GM23338 (cell line): ENCODE data around the gene KRTAP9-9. TPM values are rescaled to one million over a fixed set of nuclear protein-coding genes. Genes with fewer than 3 reads are reported as not detected.

ENCODE experiments used
- ATAC-seq: fragments of 200-7000 bp; cut with Tn5 transposase; 3 replicates; pipeline ENCODE4 v1.9.1; 2020
- DNase-seq: peaks from one replicate; pipeline ENCODE4 v3.0.0-alpha.2; 2015; ENCODE audit warnings: low spot score
- H2AFZ ChIP-seq: fragments of 200-600 bp; sonication (generic); 2 replicates; pipeline ENCODE4 v1.8.0; 2016; ENCODE audit warnings: antibody characterized with exemption, mild to moderate bottlenecking, moderate library complexity
- H3F3A ChIP-seq: fragments of 200-600 bp; sonication (generic); replicated peaks from 2 replicates; pipeline ENCODE4 v1.8.0; 2017; ENCODE audit warnings: antibody characterized with exemption, mixed run types, low read depth
- H3K27ac ChIP-seq: fragments of 200-600 bp; sonication (generic); 2 replicates; pipeline ENCODE4 v1.6.1; 2016; ENCODE audit warnings: low read depth
- H3K27me3 ChIP-seq: fragments of 200-600 bp; sonication (generic); 2 replicates; pipeline ENCODE4 v1.8.0; 2016; ENCODE audit warnings: mild to moderate bottlenecking, mixed run types, moderate library complexity; ENCODE audit not compliant: insufficient read depth
- H3K36me3 ChIP-seq: fragments of 200-600 bp; sonication (generic); 2 replicates; pipeline ENCODE4 v1.8.0; 2016; ENCODE audit warnings: mild to moderate bottlenecking; ENCODE audit not compliant: insufficient read depth
- H3K4me1 ChIP-seq: fragments of 200-600 bp; sonication (generic); 2 replicates; pipeline ENCODE4 v1.8.0; 2016; ENCODE audit warnings: mild to moderate bottlenecking, moderate library complexity; ENCODE audit not compliant: insufficient read depth
- H3K4me2 ChIP-seq: fragments of 200-600 bp; sonication (generic); 2 replicates; pipeline ENCODE4 v1.7.1; 2017; ENCODE audit warnings: mixed run types
- H3K4me3 ChIP-seq: fragments of 200-600 bp; sonication (generic); 2 replicates; pipeline ENCODE4 v1.6.1; 2016; ENCODE audit warnings: mixed run types
- H3K79me2 ChIP-seq: fragments of 200-600 bp; sonication (generic); replicated peaks from 2 replicates; pipeline ENCODE4 v1.8.0; 2017; ENCODE audit warnings: mild to moderate bottlenecking; ENCODE audit not compliant: insufficient read depth
- H3K9me2 ChIP-seq: fragments of 200-600 bp; sonication (generic); 2 replicates; pipeline ENCODE4 v1.8.0; 2017; ENCODE audit not compliant: insufficient read depth
- H4K20me1 ChIP-seq: fragments of 200-600 bp; sonication (generic); replicated peaks from 2 replicates; pipeline ENCODE4 v1.8.0; 2017; ENCODE audit warnings: mild to moderate bottlenecking; ENCODE audit not compliant: insufficient read depth
- H3K27ac Mint-ChIP-seq: 2 replicates; pipeline ENCODE4 v1.8.0; 2020; ENCODE audit warnings: inconsistent platforms, mild to moderate bottlenecking, moderate library complexity, mixed read lengths
- H3K27me3 Mint-ChIP-seq: 3 replicates; pipeline ENCODE4 v1.8.0; 2022; ENCODE audit warnings: low read depth, mild to moderate bottlenecking, moderate library complexity, mixed read lengths, inconsistent platforms; ENCODE audit not compliant: insufficient read depth, poor library complexity
- H3K36me3 Mint-ChIP-seq: 3 replicates; pipeline ENCODE4 v1.8.0; 2021; ENCODE audit warnings: low read depth, mild to moderate bottlenecking, inconsistent platforms, moderate library complexity, mixed read lengths
- H3K4me1 Mint-ChIP-seq: 3 replicates; pipeline ENCODE4 v1.8.0; 2020; ENCODE audit warnings: mild to moderate bottlenecking, inconsistent platforms, mixed read lengths
- H3K4me3 Mint-ChIP-seq: 3 replicates; pipeline ENCODE4 v1.8.0; 2021; ENCODE audit warnings: moderate library complexity, mild to moderate bottlenecking, inconsistent platforms, mixed read lengths
- H3K9me3 Mint-ChIP-seq: 3 replicates; pipeline ENCODE4 v1.8.0; 2020; ENCODE audit warnings: moderate library complexity, mild to moderate bottlenecking, inconsistent platforms, mixed read lengths
- POLR2AphosphoS5 ChIP-seq: IDR thresholded peaks from 2 replicates; pipeline ENCODE4 v1.6.1; 2016; ENCODE audit warnings: antibody characterized with exemption, low read depth
- STAT1 ChIP-seq: IDR thresholded peaks from one replicate; pipeline ENCODE4 v1.6.1; 2016; ENCODE audit warnings: antibody characterized with exemption; ENCODE audit not compliant: unreplicated experiment
- ZNF114 ChIP-seq: fragments of 250-450 bp; sonication (Bioruptor Pico); IDR thresholded peaks from 2 replicates; pipeline ENCODE4 v1.5.0; 2020; ENCODE audit warnings: mild to moderate bottlenecking, moderate library complexity
- ZNF331 ChIP-seq: fragments of 250-450 bp; sonication (Bioruptor Pico); IDR thresholded peaks from 2 replicates; pipeline ENCODE4 v1.5.0; 2020; ENCODE audit warnings: low read depth, mild to moderate bottlenecking, moderate library complexity
- polyA plus RNA-seq: library from polyadenylated mRNA; unstranded; fragments of >200 nt; fragmentation: Nextera tagmentation; extraction: Ambion mirVana; gene quantifications from 2 replicates; pipeline ENCODE4 v1.2.1, GENCODE V29; 2016
- total RNA-seq: library from RNA; depleted of rRNA; stranded (reverse); fragments of >200 nt; shearing (Covaris generic); gene quantifications from 2 replicates; pipeline ENCODE4 v1.2.3, GENCODE V29; 2014
- TF ChIP-seq, protein P1 (sequence below): fragments of 250-450 bp; sonication (Bioruptor Pico); IDR thresholded peaks from 2 replicates; pipeline ENCODE4 v1.5.0; 2020; ENCODE audit warnings: mild to moderate bottlenecking, moderate library complexity
- TF ChIP-seq, protein P2 (sequence below): IDR thresholded peaks from 2 replicates; pipeline ENCODE4 v1.6.1; 2016; ENCODE audit warnings: antibody characterized with exemption
- TF ChIP-seq, protein P3 (sequence below), 2 experiments: fragments of 200-600 bp in 1 of 2; sonication (generic) in 1 of 2; conservative IDR thresholded peaks; 2 replicates each; pipeline versions ENCODE4 v1.5.1 to v1.6.1; 2016 to 2017; ENCODE audit warnings: antibody characterized with exemption in 2 of 2, low read depth in 2 of 2, mild to moderate bottlenecking in 2 of 2, moderate library complexity in 1 of 2
- TF ChIP-seq, protein P4 (sequence below): IDR thresholded peaks from one replicate; pipeline ENCODE4 v1.6.1; 2018; ENCODE audit warnings: antibody characterized with exemption; ENCODE audit not compliant: unreplicated experiment

The KRTAP9-9 gene
- total and polyA plus RNA-seq, 2 experiments from 2014 or later, result not detected

DNA sequence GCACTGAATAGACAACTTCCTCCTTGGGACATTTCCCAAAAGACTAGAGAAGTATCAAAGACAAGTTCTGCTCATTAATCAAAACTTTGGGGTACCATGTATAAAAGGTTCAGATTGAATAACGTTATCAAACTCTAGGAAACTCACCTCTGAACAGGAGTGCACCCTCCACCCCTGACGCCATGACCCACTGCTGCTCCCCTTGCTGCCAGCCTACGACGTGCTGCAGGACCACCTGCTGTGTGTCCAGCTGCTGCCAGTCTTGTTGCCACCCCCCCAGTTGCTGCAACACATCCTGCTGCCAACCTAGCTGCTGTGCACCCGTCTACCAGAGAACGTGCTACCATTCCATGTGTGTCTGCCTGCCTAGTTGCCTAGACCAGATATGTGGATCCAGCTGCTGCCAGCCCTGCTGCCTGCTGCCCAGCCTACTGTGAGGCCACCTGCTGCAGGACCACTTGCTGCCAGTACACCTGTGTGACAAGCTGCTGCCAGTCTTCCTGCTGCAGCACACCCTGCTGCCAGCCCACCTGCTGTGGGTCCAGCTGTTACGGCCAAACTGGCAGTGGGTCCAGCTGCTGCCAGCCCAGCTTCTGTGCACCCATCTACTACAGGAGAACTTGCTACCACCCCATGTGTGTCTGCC, 42.5 kb upstream of the KRTAP9-9 start:
- H3K4me3 ChIP-seq, result no peak overlapping the region
- Mint-ChIP-seq H3K27ac (no peak overlapping the region; the same call in 1 of the 2 replicates), H3K9me3 (peaks cover 8% of the 10 kb centered on the region; the same call in 2 of the 3 replicates), H3K4me1 (no peaks in the 10 kb centered on the region), H3K27me3 (peaks cover 5% of the 10 kb centered on the region), H3K36me3 (0 out of 3 replicates have a peak, but pooled peaks cover 4% of the 10 kb centered on the region), H3K4me3 (no peak overlapping the region)
- no peak overlapping the region for H3K27ac ChIP-seq
- H3F3A ChIP-seq, result no peaks in the 10 kb centered on the region
- peaks cover 2% of the 10 kb centered on the region; the same call in 1 of the 2 replicates for H3K36me3 ChIP-seq
- ATAC-seq, result no peak
- DNase-seq, result no peak
- H2AFZ ChIP-seq, result no peak overlapping the region
- no peaks in the 10 kb centered on the region for H3K27me3 ChIP-seq
- no peaks in the 10 kb centered on the region for H4K20me1 ChIP-seq
- H3K9me2 ChIP-seq, result no peaks in the 10 kb centered on the region
- no peak overlapping the region for H3K4me2 ChIP-seq
- no peaks in the 10 kb centered on the region for H3K4me1 ChIP-seq
- TF ChIP-seq, protein P1, sequence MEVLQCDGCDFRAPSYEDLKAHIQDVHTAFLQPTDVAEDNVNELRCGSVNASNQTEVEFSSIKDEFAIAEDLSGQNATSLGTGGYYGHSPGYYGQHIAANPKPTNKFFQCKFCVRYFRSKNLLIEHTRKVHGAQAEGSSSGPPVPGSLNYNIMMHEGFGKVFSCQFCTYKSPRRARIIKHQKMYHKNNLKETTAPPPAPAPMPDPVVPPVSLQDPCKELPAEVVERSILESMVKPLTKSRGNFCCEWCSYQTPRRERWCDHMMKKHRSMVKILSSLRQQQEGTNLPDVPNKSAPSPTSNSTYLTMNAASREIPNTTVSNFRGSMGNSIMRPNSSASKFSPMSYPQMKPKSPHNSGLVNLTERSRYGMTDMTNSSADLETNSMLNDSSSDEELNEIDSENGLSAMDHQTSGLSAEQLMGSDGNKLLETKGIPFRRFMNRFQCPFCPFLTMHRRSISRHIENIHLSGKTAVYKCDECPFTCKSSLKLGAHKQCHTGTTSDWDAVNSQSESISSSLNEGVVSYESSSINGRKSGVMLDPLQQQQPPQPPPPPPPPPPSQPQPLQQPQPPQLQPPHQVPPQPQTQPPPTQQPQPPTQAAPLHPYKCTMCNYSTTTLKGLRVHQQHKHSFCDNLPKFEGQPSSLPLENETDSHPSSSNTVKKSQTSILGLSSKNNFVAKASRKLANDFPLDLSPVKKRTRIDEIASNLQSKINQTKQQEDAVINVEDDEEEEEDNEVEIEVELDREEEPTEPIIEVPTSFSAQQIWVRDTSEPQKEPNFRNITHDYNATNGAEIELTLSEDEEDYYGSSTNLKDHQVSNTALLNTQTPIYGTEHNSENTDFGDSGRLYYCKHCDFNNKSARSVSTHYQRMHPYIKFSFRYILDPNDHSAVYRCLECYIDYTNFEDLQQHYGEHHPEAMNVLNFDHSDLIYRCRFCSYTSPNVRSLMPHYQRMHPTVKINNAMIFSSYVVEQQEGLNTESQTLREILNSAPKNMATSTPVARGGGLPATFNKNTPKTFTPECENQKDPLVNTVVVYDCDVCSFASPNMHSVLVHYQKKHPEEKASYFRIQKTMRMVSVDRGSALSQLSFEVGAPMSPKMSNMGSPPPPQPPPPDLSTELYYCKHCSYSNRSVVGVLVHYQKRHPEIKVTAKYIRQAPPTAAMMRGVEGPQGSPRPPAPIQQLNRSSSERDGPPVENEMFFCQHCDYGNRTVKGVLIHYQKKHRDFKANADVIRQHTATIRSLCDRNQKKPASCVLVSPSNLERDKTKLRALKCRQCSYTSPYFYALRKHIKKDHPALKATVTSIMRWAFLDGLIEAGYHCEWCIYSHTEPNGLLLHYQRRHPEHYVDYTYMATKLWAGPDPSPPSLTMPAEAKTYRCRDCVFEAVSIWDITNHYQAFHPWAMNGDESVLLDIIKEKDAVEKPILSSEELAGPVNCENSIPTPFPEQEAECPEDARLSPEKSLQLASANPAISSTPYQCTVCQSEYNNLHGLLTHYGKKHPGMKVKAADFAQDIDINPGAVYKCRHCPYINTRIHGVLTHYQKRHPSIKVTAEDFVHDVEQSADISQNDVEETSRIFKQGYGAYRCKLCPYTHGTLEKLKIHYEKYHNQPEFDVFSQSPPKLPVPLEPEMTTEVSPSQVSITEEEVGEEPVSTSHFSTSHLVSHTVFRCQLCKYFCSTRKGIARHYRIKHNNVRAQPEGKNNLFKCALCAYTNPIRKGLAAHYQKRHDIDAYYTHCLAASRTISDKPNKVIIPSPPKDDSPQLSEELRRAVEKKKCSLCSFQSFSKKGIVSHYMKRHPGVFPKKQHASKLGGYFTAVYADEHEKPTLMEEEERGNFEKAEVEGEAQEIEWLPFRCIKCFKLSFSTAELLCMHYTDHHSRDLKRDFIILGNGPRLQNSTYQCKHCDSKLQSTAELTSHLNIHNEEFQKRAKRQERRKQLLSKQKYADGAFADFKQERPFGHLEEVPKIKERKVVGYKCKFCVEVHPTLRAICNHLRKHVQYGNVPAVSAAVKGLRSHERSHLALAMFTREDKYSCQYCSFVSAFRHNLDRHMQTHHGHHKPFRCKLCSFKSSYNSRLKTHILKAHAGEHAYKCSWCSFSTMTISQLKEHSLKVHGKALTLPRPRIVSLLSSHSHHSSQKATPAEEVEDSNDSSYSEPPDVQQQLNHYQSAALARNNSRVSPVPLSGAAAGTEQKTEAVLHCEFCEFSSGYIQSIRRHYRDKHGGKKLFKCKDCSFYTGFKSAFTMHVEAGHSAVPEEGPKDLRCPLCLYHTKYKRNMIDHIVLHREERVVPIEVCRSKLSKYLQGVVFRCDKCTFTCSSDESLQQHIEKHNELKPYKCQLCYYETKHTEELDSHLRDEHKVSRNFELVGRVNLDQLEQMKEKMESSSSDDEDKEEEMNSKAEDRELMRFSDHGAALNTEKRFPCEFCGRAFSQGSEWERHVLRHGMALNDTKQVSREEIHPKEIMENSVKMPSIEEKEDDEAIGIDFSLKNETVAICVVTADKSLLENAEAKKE (CRISPR knock-in tag), result no peak
- H3K79me2 ChIP-seq, result no peaks in the 10 kb centered on the region

DNA sequence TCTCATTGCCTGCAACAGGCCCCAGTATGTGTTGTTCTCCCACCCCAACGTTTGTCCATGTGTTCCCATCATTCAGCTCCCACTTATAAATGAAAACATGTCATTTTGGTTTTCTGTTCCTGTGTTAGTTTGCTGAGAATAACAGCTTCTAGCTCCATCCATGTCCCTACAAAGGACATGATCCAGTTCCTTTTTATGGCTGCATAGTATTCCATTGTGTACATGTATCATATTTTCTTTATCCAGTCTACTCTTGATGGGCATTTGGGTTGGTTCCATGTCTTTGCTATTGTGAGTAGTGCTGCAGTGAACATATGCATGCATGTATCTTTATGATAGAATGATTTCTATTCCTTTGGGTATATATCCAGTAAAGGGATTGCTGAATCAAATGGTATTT, 39.5 kb upstream of the KRTAP9-9 start:
- Histone ChIP-seq H3F3A (no peaks in the 10 kb centered on the region), H3K9me2 (0 out of 2 replicates have a peak, but pooled peaks cover 6% of the 10 kb centered on the region), H2AFZ (no peak overlapping the region), H3K79me2 (no peaks in the 10 kb centered on the region), H3K36me3 (no peaks in the 10 kb centered on the region), H3K27me3 (no peaks in the 10 kb centered on the region), H3K4me1 (no peaks in the 10 kb centered on the region), H4K20me1 (no peaks in the 10 kb centered on the region), H3K4me2 (no peak overlapping the region), H3K4me3 (no peak overlapping the region), H3K27ac (no peak overlapping the region)
- Mint-ChIP-seq H3K9me3 (0 out of 3 replicates have a peak, but pooled peaks cover 2% of the 10 kb centered on the region), H3K27ac (no peak overlapping the region), H3K4me1 (no peaks in the 10 kb centered on the region), H3K4me3 (no peak overlapping the region), H3K36me3 (no peaks in the 10 kb centered on the region), H3K27me3 (peaks cover 5% of the 10 kb centered on the region)
- no peak for ATAC-seq
- no peak for DNase-seq
- TF ChIP-seq, protein P2, sequence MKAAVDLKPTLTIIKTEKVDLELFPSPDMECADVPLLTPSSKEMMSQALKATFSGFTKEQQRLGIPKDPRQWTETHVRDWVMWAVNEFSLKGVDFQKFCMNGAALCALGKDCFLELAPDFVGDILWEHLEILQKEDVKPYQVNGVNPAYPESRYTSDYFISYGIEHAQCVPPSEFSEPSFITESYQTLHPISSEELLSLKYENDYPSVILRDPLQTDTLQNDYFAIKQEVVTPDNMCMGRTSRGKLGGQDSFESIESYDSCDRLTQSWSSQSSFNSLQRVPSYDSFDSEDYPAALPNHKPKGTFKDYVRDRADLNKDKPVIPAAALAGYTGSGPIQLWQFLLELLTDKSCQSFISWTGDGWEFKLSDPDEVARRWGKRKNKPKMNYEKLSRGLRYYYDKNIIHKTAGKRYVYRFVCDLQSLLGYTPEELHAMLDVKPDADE, result no peak
- TF ChIP-seq, protein P3, sequence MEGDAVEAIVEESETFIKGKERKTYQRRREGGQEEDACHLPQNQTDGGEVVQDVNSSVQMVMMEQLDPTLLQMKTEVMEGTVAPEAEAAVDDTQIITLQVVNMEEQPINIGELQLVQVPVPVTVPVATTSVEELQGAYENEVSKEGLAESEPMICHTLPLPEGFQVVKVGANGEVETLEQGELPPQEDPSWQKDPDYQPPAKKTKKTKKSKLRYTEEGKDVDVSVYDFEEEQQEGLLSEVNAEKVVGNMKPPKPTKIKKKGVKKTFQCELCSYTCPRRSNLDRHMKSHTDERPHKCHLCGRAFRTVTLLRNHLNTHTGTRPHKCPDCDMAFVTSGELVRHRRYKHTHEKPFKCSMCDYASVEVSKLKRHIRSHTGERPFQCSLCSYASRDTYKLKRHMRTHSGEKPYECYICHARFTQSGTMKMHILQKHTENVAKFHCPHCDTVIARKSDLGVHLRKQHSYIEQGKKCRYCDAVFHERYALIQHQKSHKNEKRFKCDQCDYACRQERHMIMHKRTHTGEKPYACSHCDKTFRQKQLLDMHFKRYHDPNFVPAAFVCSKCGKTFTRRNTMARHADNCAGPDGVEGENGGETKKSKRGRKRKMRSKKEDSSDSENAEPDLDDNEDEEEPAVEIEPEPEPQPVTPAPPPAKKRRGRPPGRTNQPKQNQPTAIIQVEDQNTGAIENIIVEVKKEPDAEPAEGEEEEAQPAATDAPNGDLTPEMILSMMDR (conservative IDR thresholded peaks at IDR 0.05; ENCODE audit: low read depth in 2 of 2), result no peak
- TF ChIP-seq ZNF331 (CRISPR knock-in tag) (no peak), POLR2AphosphoS5 (no peak), STAT1 (no peak), ZNF114 (CRISPR knock-in tag) (no peak)
- TF ChIP-seq, protein P4, sequence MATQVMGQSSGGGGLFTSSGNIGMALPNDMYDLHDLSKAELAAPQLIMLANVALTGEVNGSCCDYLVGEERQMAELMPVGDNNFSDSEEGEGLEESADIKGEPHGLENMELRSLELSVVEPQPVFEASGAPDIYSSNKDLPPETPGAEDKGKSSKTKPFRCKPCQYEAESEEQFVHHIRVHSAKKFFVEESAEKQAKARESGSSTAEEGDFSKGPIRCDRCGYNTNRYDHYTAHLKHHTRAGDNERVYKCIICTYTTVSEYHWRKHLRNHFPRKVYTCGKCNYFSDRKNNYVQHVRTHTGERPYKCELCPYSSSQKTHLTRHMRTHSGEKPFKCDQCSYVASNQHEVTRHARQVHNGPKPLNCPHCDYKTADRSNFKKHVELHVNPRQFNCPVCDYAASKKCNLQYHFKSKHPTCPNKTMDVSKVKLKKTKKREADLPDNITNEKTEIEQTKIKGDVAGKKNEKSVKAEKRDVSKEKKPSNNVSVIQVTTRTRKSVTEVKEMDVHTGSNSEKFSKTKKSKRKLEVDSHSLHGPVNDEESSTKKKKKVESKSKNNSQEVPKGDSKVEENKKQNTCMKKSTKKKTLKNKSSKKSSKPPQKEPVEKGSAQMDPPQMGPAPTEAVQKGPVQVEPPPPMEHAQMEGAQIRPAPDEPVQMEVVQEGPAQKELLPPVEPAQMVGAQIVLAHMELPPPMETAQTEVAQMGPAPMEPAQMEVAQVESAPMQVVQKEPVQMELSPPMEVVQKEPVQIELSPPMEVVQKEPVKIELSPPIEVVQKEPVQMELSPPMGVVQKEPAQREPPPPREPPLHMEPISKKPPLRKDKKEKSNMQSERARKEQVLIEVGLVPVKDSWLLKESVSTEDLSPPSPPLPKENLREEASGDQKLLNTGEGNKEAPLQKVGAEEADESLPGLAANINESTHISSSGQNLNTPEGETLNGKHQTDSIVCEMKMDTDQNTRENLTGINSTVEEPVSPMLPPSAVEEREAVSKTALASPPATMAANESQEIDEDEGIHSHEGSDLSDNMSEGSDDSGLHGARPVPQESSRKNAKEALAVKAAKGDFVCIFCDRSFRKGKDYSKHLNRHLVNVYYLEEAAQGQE, result no peak
